ENCODE results near the gene MYDGF.

GRCh38 chr19:4691373-4691772, 21.2 kb upstream of the MYDGF start:
- TF ChIP-seq CTCF (IDR thresholded peaks at IDR 0.05): no peak
- TF ChIP-seq ZFX (IDR thresholded peaks at IDR 0.05; ENCODE audit: borderline replicate concordance): no peak

All from 22Rv1 (cell line).